ENCODE measurements around the gene C14orf93. TPM values are rescaled to one million over a fixed set of nuclear protein-coding genes. Genes with fewer than 3 reads are reported as not detected.
"Not testable (repeated sequence)": the region's sequence is repeated elsewhere in the genome, so short reads cannot be mapped to it uniquely, and the experiment has no call there.

The C14orf93 gene
- polyA plus RNA-seq, 3 donors = 18.5 to 24.4 (median 19.0) TPM

DNA sequence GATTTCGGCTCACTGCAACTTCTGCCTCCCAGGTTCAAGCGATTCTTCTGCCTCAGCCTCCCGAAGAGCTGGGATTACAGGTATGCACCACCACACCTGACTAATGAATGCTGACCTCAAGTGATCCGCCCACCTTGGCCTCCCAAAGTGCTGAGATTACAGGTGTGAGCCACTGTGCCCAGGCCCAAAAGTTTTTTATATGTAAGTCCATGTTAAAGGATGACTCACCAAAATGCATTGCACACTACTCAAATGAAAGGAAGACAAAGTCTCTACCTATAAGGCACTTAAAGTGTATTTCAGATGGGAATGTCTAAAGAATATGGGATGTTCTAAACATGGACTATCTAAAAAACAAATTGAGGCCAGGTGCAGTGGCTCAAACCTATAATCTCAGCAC, 5.7 kb downstream of the C14orf93 start:
- not testable (repeated sequence) for DNase-seq (ENCODE audit: extremely low read depth in 1 of 11, low read depth in 9 of 11, low spot score in 4 of 11)

DNA sequence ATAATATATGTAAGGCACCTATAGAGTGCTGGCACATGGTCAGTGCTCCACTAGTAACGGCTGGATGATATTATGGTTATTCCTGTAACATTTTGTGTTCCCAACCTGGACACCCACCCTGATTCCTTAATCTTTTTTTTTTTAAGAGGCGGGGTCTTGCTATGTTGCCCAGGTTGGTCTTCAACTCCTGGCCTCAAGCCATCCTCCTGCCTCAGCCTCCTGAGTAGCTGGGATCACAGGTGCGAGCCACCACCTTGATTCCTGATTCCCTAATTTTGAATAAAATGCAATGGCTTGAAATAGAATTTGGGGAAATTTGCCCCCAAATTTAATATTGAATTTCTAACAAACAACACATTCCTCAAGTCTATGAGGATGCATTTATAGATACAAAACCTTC, 7.4 kb downstream of the C14orf93 start:
- DNase-seq (ENCODE audit: extremely low read depth in 1 of 11, low read depth in 9 of 11, low spot score in 4 of 11) = no peak

DNA sequence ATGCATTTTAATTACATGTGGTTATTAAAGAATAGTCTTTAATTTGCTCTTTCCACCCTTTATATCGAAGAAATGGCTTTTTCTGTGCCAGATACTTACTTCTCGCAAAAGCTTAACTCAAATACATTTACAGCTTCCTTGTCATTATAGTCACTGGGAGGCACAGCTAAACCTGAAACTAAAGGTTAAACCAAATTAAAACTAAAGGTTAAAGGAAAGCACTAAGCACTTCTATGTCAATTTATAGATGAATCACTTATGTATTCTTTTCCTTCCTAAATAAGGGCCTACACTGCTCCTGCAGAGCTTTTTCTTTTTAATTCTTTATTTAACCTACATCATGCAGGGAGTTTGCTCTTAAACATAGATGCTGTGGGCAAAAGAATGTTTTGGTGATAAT, 9.1 kb downstream of the C14orf93 start:
- DNase-seq (ENCODE audit: extremely low read depth in 1 of 11, low read depth in 9 of 11, low spot score in 4 of 11) = no peak

DNA sequence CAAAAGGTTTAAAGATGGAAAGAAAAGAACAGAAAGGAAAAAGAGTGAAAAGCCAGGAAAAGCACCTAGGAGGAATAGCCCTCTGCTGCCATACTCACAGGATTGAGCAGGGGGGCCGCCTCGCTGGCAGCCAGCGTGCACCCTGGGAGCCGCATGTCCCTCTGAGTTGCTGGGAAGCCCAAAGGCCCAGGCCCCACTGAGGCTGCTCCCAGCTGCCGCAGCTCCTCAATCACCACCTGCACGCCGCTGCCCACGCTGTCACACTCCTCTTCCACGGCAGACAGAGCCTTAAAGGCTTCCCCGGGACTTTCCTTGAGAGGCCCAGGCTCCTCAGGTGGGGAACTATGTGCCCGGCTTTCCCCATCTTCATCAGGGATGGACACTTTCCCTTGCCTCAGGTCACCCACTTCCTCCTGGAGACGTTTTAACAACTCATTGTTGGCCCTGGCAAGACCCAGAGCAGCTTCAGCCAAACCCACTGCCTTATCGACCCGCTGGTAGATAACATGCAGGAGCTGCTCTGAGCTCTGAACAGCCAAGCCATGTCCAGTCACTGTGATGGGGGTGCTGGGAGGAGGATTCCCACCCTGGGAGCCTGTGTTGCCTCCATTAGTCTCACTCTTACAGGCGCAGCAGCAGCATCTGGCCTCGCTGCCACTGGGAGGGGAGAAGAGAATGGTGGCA, 11.5 kb downstream of the C14orf93 start:
- no peak for DNase-seq (ENCODE audit: extremely low read depth in 1 of 11, low read depth in 9 of 11, low spot score in 4 of 11)

DNA sequence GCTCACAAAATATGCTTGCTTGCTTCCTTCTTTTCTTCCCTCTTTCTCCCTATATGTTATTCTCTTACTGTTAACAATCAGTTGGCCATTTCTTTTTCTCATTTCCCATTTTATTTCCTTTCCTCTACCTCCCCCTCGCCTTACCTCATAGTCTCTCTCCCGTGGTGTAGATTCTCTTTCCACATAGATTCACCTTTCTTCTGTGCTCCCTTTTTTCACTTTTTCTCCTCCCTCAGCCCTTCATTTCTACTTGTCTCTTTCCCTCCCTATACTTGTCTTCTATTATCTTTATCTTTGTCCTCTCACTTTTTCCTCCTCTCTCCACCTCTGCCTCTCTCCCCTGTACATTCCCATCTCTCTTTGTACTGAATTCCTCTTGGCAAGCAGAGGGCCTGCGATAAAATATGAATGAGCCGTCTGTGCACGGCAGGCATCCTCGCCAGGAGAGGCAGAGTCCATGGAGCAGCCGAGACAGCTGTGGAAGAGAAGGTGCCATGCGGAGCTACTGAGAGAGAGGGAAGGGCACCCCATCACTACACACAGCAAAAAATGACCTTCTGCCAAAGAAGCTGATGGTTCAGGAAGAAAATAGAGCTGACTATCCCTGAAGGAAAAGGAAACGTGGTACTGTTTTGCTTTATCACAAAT, 12.1 kb downstream of the C14orf93 start:
- no peak for DNase-seq (ENCODE audit: extremely low read depth in 1 of 11, low read depth in 9 of 11, low spot score in 4 of 11)

DNA sequence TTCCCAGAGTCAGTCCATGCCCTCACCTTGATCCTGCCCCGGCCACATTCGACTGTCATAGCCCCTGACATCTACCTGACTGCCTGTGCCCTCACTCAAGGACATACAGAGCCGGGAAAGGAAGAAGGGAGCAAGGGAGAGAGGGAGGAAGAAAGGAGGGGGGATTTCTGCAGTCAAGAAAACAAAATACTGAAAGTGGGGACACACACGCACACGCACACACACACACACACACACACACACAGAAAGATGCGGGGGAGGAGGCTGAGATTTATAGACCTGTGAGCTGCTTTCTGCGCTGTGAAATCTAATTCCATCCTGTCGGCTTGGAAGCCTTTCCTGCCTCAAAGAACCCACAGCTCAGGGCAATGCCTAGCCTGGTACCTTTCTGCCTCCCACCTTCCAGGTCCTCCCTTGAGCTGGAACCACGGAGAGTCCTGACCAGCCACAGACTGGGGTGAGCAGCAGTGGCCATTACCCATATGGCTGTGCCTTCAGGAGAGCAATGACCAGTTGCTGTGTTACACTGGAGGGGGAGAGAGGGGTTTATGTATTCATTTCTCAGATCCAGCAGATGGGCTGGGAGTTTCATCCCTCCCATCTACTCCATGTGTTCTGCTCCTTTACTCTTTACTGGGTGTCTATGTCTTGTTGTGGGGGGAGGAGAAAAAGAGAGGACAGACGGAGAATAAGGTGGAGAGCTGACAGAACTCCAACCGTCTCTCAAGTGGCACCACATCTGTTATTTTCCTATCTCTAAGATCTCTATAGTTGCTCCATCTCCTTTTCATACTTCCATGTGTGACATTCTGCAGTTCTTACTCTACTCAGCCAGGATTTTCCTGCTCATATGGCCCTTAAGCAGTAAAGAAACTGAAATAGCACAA, 12.9 kb downstream of the C14orf93 start:
- DNase-seq (ENCODE audit: extremely low read depth in 1 of 11, low read depth in 9 of 11, low spot score in 4 of 11) = peak in 6 of 11 donors; percentile 72 to 86 (median 80)

DNA sequence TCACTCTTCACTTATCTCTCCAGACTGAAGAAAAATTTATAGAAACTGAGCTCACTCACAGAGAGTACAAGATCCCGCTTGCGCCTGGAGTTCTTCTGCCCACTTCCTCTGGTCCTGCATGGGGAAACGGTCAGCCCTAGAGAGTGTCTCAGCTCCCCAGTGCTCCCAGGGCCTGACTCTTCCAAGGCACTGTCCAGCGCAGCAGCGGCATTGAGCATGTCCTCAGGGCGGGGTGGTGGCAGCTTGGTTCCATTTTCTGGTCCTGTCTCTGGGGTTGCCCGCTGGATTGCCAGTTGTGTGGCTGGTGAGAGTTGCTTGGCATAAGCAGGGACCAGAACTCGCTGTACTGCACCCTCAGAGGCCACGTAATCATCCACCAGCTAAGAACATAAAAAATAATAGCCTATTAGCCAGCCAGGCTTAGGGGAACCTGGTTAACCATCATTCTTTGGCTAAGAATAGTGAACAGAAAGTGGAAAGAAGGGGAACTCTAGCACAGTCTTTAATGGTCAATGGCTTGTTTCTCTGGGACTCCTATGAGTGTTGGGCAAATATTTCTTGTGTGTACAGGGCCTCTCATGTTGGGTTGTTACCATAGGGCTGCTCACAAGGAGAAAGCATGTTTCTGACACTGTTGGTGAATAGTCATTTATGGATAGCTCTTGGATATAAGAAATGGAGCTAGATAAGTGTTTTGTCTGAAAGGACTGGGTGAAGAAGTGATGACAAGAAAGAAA, 13.9 kb downstream of the C14orf93 start:
- DNase-seq (ENCODE audit: extremely low read depth in 1 of 11, low read depth in 9 of 11, low spot score in 4 of 11) = no peak

DNA sequence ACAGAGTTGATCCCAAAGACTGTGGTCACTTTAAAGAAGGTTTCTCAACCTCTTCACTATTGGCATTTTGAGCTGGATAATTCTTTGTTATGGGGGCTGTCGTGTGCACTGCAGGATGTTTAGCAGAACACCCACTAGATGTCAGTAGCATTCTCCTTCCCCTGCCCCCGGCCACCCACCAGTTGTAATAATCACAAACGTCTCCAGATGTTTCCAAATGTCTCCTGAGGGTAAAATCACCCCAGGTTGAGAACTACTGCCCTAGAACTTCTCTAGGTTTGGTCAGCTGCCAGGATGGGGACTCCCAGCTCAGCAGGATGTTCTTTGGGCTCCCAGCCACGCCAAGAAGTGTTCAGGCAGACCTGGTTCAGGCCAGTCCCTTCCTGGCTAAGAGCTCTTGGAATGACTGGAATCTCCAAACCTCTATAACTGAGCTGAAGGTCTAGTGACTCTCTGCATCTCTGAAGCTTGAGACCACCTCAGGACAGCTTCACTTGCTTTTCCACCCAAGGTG, 15.1 kb downstream of the C14orf93 start:
- peak in 1 of 11 donors; percentile 34 for DNase-seq (ENCODE audit: extremely low read depth in 1 of 11, low read depth in 9 of 11, low spot score in 4 of 11)

DNA sequence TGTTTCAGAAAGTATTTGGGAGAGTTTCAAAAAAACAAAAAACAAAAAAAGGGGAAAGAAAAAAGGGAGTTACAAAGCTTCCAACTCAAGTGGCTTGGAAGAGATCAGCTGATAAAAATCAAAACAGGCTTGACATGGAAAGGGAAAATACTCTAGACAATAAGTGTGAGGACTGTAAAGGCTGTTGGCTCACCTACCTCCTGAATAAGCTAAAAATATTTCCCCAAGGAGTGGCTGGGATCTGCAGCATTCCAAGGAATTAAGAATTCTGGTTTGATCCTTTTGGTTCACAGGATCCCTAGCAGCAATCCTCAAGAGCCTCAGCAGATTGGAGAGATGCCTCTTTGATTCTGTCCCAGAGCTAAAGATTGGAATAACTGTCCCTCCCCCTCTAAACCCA, 16.4 kb downstream of the C14orf93 start:
- DNase-seq (ENCODE audit: extremely low read depth in 1 of 11, low read depth in 9 of 11, low spot score in 4 of 11) = no peak

DNA sequence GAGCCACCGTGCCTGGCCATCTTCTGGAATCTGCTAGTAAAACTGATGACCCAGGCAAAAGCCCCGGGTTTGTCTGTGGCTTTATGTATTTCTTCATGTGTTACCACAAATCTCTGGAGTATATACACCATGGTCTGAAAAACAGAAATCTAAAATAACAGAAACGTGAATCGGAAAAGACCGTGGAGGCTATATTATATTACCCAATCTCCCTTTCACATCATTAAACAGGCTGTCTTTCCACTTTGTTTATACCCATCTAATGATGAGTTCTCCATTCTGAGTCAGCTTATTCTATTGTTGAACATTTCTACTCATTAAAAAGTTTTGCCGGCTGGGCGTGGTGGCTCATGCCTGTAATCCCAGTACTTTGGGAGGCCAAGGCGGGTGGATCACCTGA, 18.1 kb downstream of the C14orf93 start:
- DNase-seq (ENCODE audit: extremely low read depth in 1 of 11, low read depth in 9 of 11, low spot score in 4 of 11) = no peak

DNA sequence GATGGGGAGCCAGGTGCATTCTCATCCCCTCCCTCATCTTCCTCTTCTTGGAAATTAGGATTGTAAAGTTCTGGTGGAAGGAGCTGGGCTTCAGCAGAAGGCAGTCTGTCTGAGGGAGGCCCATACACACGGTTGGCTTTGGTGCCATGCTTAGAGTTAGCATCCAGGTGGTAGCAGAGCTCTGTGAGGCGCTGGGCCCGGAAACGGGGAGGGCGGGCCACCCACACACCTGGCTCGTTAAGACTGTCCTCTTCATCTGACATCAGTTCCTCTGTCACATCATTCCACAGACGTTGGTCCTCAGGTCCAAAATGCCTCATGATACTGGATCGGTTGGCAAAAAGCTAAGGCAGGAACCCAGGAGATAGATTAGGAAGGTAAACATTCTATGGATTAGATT, 22.7 kb downstream of the C14orf93 start:
- DNase-seq (ENCODE audit: extremely low read depth in 1 of 11, low read depth in 9 of 11, low spot score in 4 of 11) = no peak

DNA sequence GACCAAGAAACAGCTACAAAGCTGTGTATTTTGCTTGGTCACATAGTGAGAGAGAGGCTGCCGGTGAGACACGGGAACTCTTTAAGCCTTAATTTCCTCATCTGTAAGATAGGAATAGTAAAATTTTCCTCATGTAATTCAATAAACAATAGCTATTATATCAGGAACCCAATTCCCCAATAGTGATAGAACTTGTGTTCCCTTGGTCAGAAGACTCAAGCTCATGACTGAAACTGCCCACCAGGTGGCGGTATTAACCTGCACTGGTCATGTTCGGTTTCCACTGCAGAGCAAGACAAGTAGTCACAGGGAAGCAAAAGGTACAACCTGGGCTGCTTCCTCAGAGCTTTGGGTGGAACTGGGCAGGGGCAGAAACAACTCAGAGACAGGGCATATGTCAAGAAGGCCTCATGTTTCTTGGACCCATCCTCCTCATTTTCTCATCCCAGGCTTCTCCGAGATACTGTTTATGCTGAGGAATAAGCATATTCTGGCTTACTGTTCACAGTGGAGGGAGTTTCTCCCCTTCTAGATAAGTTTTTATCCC, 23.4 kb downstream of the C14orf93 start:
- peak in 7 of 11 donors; percentile 82 to 90 (median 86) for DNase-seq (ENCODE audit: extremely low read depth in 1 of 11, low read depth in 9 of 11, low spot score in 4 of 11)

DNA sequence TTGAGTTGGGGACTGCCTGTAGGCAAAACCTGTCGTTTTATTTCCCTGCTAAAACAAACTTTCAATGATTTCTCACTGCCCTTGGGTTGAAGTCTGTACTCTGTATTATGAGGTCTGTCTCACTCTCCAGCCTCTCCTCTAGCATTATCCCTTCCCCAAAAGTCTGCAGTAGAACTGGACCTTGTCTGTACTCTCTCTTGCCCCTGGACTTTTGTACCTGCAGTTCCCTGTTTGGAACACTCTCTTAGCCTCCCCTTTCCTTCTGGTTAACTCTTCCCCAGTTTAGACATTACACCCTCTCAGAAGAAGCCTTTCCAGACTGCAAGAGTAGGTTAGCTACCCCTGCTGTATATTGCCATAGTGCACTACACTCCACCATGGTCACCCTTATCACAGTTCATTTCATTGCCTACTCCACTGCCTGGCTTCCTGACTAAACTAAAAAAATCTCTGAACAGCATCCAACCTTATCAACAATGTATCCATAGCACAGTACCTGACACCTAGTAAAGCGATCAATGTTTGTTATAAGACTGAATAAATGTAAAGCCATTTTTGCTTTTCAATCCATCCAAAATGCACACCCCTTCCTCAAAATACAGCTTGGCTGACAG, 23.9 kb downstream of the C14orf93 start:
- DNase-seq (ENCODE audit: extremely low read depth in 1 of 11, low read depth in 9 of 11, low spot score in 4 of 11) = no peak

DNA sequence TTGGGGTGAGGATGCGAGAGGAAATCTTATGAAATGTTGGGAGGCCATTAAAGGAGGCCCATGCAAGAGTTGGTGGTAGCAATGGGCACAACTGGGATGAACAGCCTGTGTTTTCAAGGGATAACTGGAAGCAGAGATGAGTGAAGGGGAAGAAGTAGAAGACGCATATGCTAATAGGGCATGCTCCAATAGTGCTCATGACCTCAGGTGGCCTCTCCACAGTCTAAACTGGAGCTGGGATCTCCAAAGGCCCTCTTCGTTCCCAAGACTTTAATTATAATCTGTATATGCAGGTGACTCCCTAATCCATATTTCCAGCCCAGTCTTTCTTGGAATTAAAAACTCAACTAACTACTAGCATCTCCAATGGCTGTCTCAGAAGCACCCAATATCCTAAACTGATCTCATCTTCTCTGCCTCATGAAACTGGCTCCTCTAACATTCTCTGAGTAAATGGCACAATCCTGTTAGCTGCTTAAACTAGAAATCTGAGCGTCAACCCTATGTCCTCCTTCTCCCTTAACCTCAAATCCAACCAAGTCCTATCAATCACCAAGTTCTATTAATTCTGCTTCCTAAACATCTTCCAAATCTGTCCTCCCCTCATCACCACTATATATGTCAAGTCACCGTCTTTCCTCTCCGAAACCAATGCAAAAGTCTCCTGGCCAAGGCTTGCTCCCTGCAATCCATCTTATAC, 24.8 kb downstream of the C14orf93 start:
- no peak for DNase-seq (ENCODE audit: extremely low read depth in 1 of 11, low read depth in 9 of 11, low spot score in 4 of 11)

DNA sequence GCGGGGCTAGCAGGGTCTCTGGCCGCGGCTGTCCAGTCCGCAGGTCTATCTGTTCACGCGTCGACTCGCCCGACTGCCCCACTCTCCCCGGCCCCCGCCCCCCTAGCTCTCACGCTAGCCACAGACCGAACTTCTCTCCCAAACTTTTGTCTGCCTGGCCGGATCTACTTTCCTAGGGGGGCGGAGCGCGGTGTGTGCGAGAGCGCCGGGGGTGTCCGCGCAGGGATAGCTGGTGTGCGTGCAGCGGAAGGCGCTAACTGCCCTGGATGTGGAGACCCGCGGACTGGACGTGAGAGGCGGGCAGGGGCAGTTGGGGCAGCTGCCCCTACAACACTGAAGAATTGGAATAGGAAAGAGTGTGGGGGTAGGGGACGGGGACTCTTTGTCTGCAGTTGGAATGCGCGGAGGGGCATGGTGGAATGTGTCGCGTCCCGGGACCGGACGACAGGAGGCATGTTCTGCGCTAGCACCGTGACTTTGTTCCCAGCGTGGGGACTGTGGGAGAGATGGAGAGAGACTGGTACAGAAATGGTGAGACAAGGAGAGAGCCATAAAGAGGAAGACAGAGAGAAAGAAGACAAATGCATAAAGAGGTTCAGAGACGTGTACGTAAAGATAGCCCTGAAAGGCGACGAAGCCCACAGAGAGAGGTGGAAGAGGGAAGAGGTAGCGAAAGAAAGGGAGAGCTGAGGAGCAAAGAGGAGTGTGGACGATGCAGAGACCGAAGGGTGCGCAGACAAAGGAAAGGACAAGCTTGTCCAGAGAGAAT, 27.3 kb downstream of the C14orf93 start, which contains the start of gene AJUBA:
Gene AJUBA (minus strand): TSS at position 75 of the 769 bp plus-strand sequence. CDS start 285 bp downstream, outside the sequence.
- peak in 10 of 11 donors; percentile 86 to 96 (median 92) for DNase-seq (ENCODE audit: extremely low read depth in 1 of 11, low read depth in 9 of 11, low spot score in 4 of 11)

DNA sequence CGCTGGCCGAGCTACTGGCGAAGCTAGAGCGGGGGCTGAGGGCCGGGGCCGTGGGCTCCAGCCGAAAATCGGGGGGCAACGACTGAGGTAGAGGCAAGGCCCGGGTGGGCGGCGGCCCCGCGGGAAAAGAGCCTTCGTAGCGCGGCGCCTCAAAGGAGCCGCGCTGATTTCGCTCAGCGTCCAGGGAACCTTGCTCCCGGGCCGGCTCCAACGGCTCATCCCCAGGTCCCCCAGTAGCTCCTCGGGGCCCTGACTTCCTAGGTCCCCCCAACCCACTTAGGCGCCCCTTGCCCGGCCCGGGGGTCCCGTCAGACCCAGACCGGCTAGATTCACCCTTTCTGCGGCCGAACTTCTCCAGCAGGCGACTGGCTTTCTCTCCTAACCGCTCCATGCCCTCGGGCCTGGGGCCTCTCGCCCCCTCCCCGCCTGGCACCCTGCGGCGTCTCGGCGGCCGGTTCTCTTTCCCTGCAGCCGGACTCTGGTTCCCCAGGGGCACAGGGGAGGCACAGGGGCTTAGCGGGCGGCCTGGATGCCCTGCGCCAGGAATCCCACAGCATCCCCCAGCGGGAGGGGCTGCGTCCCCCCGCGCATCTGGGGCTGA, 28.0 kb downstream of the C14orf93 start:
- no peak for DNase-seq (ENCODE audit: extremely low read depth in 1 of 11, low read depth in 9 of 11, low spot score in 4 of 11)
